ENCODE measurements around the gene ALLC.

ALLC gene

GRCh38 chr2:3728104-3729054 is 70.4 kb downstream of the ALLC start:
- H2AFZ ChIP-seq (ENCODE audit: low read depth, low read length): no peak overlapping the region
- H3K4me2 ChIP-seq (ENCODE audit: low read length, poor library complexity, severe bottlenecking): no peak overlapping the region
- no peak overlapping the region for H3K4me3 ChIP-seq (ENCODE audit: insufficient read depth in 1 of 2, low read depth in 1 of 2, low read length in 2 of 2)
- H4K8ac ChIP-seq (ENCODE audit: low read length): no peak overlapping the region
- no peak overlapping the region for H4K91ac ChIP-seq (ENCODE audit: low read length)
- H3K14ac ChIP-seq (ENCODE audit: low read length in 2 of 2): no peak overlapping the region
- no peak overlapping the region for H2AK5ac ChIP-seq (ENCODE audit: low read length, severe bottlenecking)
- no peak overlapping the region for H2BK15ac ChIP-seq (ENCODE audit: low read depth, poor library complexity, severe bottlenecking)
- no peak overlapping the region for H2BK5ac ChIP-seq (ENCODE audit: low read depth, low read length, poor library complexity, severe bottlenecking)
- H3K18ac ChIP-seq (ENCODE audit: low read depth in 1 of 2, low read length in 2 of 2): no peak overlapping the region
- peaks cover 0 to 33% of the 10 kb centered on the region in 2 experiments for H3K27me3 ChIP-seq (ENCODE audit: control insufficient read depth in 1 of 2, insufficient read depth in 1 of 2, low read length in 2 of 2)
- no peaks in the 10 kb centered on the region for H3K79me1 ChIP-seq (replicated peaks; ENCODE audit: low read length, poor library complexity, severe bottlenecking)
- H2BK12ac ChIP-seq (ENCODE audit: low read length in 2 of 2): no peak overlapping the region
- WGBS: 42% methylated on average over 22 of the region's 22 CpGs
- no peak overlapping the region for H3K23ac ChIP-seq (ENCODE audit: low read length in 2 of 2)
- H3K9me3 ChIP-seq (ENCODE audit: control insufficient read depth, low read length): no peaks in the 10 kb centered on the region
- H3K36me3 ChIP-seq (ENCODE audit: control insufficient read depth in 1 of 2, insufficient read depth in 2 of 2, low read depth in 1 of 2, low read length in 2 of 2): no peaks in the 10 kb centered on the region
- DNase-seq: peak; percentile 27
- H3K4me1 ChIP-seq (ENCODE audit: control insufficient read depth, insufficient read depth, low read depth, low read length): no peaks in the 10 kb centered on the region
- H2BK120ac ChIP-seq (ENCODE audit: low read depth, low read length): no peak overlapping the region
- no peak overlapping the region for H3K4ac ChIP-seq (ENCODE audit: low read depth in 1 of 2, low read length in 2 of 2)
- H3K9ac ChIP-seq (ENCODE audit: low read length): peak overlapping the region; percentile 12
- H3K27ac ChIP-seq (ENCODE audit: low read length, poor library complexity, severe bottlenecking): no peak overlapping the region

- Histone ChIP-seq H4K8ac (ENCODE audit: low read length) (no peak overlapping the region), H3K4me3 (ENCODE audit: insufficient read depth in 1 of 2, low read depth in 1 of 2, low read length in 2 of 2) (no peak overlapping the region), H3K14ac (ENCODE audit: low read length in 2 of 2) (no peak overlapping the region), H3K4ac (ENCODE audit: low read depth in 1 of 2, low read length in 2 of 2) (no peak overlapping the region), H3K27me3 (ENCODE audit: control insufficient read depth in 1 of 2, insufficient read depth in 1 of 2, low read length in 2 of 2) (peaks cover 0 to 34% of the 10 kb centered on the region in 2 experiments), H3K9ac (ENCODE audit: low read length) (no peak overlapping the region), H3K4me1 (ENCODE audit: control insufficient read depth, insufficient read depth, low read depth, low read length) (no peaks in the 10 kb centered on the region), H3K79me1 (replicated peaks; ENCODE audit: low read length, poor library complexity, severe bottlenecking) (no peaks in the 10 kb centered on the region), H3K23ac (ENCODE audit: low read length in 2 of 2) (no peak overlapping the region), H3K9me3 (ENCODE audit: control insufficient read depth, low read length) (no peaks in the 10 kb centered on the region), H2BK12ac (ENCODE audit: low read length in 2 of 2) (no peak overlapping the region), H2AFZ (ENCODE audit: low read depth, low read length) (no peak overlapping the region), H3K18ac (ENCODE audit: low read depth in 1 of 2, low read length in 2 of 2) (no peak overlapping the region), H2BK15ac (ENCODE audit: low read depth, poor library complexity, severe bottlenecking) (no peak overlapping the region), H3K27ac (ENCODE audit: low read length, poor library complexity, severe bottlenecking) (no peak overlapping the region), H4K91ac (ENCODE audit: low read length) (no peak overlapping the region), H2BK5ac (ENCODE audit: low read depth, low read length, poor library complexity, severe bottlenecking) (no peak overlapping the region), H3K36me3 (ENCODE audit: control insufficient read depth in 1 of 2, insufficient read depth in 2 of 2, low read depth in 1 of 2, low read length in 2 of 2) (no peaks in the 10 kb centered on the region), H2AK5ac (ENCODE audit: low read length, severe bottlenecking) (no peak overlapping the region), H2BK120ac (ENCODE audit: low read depth, low read length) (no peak overlapping the region), H3K4me2 (ENCODE audit: low read length, poor library complexity, severe bottlenecking) (no peak overlapping the region)
- 83% methylated on average over 8 of the region's 8 CpGs for WGBS
- no peak for DNase-seq
Measured at GRCh38 chr2:3729055-3729448, 71.1 kb downstream of the ALLC start.

GRCh38 chr2:3729786-3730185 is 71.8 kb downstream of the ALLC start:
- Histone ChIP-seq H3K4ac (ENCODE audit: low read depth in 1 of 2, low read length in 2 of 2) (no peak overlapping the region), H4K8ac (ENCODE audit: low read length) (no peak overlapping the region), H3K27me3 (ENCODE audit: control insufficient read depth in 1 of 2, insufficient read depth in 1 of 2, low read length in 2 of 2) (peaks cover 0 to 40% of the 10 kb centered on the region in 2 experiments), H3K4me1 (ENCODE audit: control insufficient read depth, insufficient read depth, low read depth, low read length) (no peaks in the 10 kb centered on the region), H2BK15ac (ENCODE audit: low read depth, poor library complexity, severe bottlenecking) (no peak overlapping the region), H2BK120ac (ENCODE audit: low read depth, low read length) (no peak overlapping the region), H3K9ac (ENCODE audit: low read length) (no peak overlapping the region), H3K4me3 (ENCODE audit: insufficient read depth in 1 of 2, low read depth in 1 of 2, low read length in 2 of 2) (no peak overlapping the region), H2BK12ac (ENCODE audit: low read length in 2 of 2) (no peak overlapping the region), H2AFZ (ENCODE audit: low read depth, low read length) (no peak overlapping the region), H3K27ac (ENCODE audit: low read length, poor library complexity, severe bottlenecking) (no peak overlapping the region), H4K91ac (ENCODE audit: low read length) (no peak overlapping the region), H3K23ac (ENCODE audit: low read length in 2 of 2) (no peak overlapping the region), H3K18ac (ENCODE audit: low read depth in 1 of 2, low read length in 2 of 2) (no peak overlapping the region), H2BK5ac (ENCODE audit: low read depth, low read length, poor library complexity, severe bottlenecking) (no peak overlapping the region), H2AK5ac (ENCODE audit: low read length, severe bottlenecking) (no peak overlapping the region), H3K4me2 (ENCODE audit: low read length, poor library complexity, severe bottlenecking) (no peak overlapping the region), H3K79me1 (replicated peaks; ENCODE audit: low read length, poor library complexity, severe bottlenecking) (no peaks in the 10 kb centered on the region), H3K36me3 (ENCODE audit: control insufficient read depth in 1 of 2, insufficient read depth in 2 of 2, low read depth in 1 of 2, low read length in 2 of 2) (no peaks in the 10 kb centered on the region), H3K9me3 (ENCODE audit: control insufficient read depth, low read length) (no peaks in the 10 kb centered on the region), H3K14ac (ENCODE audit: low read length in 2 of 2) (no peak overlapping the region)
- WGBS: 75% methylated on average over 7 of the region's 9 CpGs
- no peak for DNase-seq

GRCh38 chr2:3730646-3731045 is 72.6 kb downstream of the ALLC start:
- Histone ChIP-seq H3K79me1 (replicated peaks; ENCODE audit: low read length, poor library complexity, severe bottlenecking) (no peaks in the 10 kb centered on the region), H2AK5ac (ENCODE audit: low read length, severe bottlenecking) (no peak overlapping the region), H3K4ac (ENCODE audit: low read depth in 1 of 2, low read length in 2 of 2) (no peak overlapping the region), H4K8ac (ENCODE audit: low read length) (no peak overlapping the region), H3K9ac (ENCODE audit: low read length) (no peak overlapping the region), H2BK120ac (ENCODE audit: low read depth, low read length) (no peak overlapping the region), H3K27me3 (ENCODE audit: control insufficient read depth in 1 of 2, insufficient read depth in 1 of 2, low read length in 2 of 2) (peaks cover 0 to 45% of the 10 kb centered on the region in 2 experiments), H3K27ac (ENCODE audit: low read length, poor library complexity, severe bottlenecking) (no peak overlapping the region), H2BK15ac (ENCODE audit: low read depth, poor library complexity, severe bottlenecking) (no peak overlapping the region), H3K4me1 (ENCODE audit: control insufficient read depth, insufficient read depth, low read depth, low read length) (no peaks in the 10 kb centered on the region), H4K91ac (ENCODE audit: low read length) (no peak overlapping the region), H3K9me3 (ENCODE audit: control insufficient read depth, low read length) (no peaks in the 10 kb centered on the region), H2BK12ac (ENCODE audit: low read length in 2 of 2) (no peak overlapping the region), H3K4me3 (ENCODE audit: insufficient read depth in 1 of 2, low read depth in 1 of 2, low read length in 2 of 2) (no peak overlapping the region), H3K4me2 (ENCODE audit: low read length, poor library complexity, severe bottlenecking) (no peak overlapping the region), H2AFZ (ENCODE audit: low read depth, low read length) (no peak overlapping the region), H3K36me3 (ENCODE audit: control insufficient read depth in 1 of 2, insufficient read depth in 2 of 2, low read depth in 1 of 2, low read length in 2 of 2) (no peaks in the 10 kb centered on the region), H2BK5ac (ENCODE audit: low read depth, low read length, poor library complexity, severe bottlenecking) (no peak overlapping the region), H3K14ac (ENCODE audit: low read length in 2 of 2) (no peak overlapping the region), H3K23ac (ENCODE audit: low read length in 2 of 2) (no peak overlapping the region), H3K18ac (ENCODE audit: low read depth in 1 of 2, low read length in 2 of 2) (no peak overlapping the region)
- 85% methylated on average over 8 of the region's 8 CpGs for WGBS
- DNase-seq: no peak
